Coronary artery (tissue), 2 donors: ENCODE measurements around the gene DPM3.

Experiments
- DNase-seq: peaks from one replicate; pipeline ENCODE4 v3.0.0-alpha.2; 2017; ENCODE audit warnings: low spot score
- H3K27ac ChIP-seq, 2 donors: fragments of 200-600 bp; sonication (generic); one replicate each; pipeline ENCODE4 v1.5.1; 2016 to 2019
- H3K4me3 ChIP-seq: fragments of 200-600 bp; sonication (generic); 2 replicates; pipeline ENCODE4 v1.5.1; 2016; ENCODE audit warnings: mild to moderate bottlenecking, moderate library complexity
- CTCF ChIP-seq: fragments of 200-600 bp; sonication (generic); IDR thresholded peaks from one replicate; pipeline ENCODE4 v1.5.1; 2019; ENCODE audit warnings: antibody characterized with exemption

Gene DPM3

GRCh38 chr1:155178441-155179111, 38.2 kb upstream of the DPM3 start:
- Histone ChIP-seq H3K27ac (peak overlapping the region in 1 of 2 donors; percentile 11), H3K4me3 (no peak overlapping the region)
- DNase-seq, result peak; percentile 68
- TF ChIP-seq CTCF, result no peak

GRCh38 chr1:155177918-155178281, 37.6 kb upstream of the DPM3 start:
- no peak overlapping the region for H3K4me3 ChIP-seq
- no peak overlapping the region for H3K27ac ChIP-seq
- TF ChIP-seq CTCF, result no peak
- peak; percentile 68 for DNase-seq

- TF ChIP-seq CTCF, result no peak
- peak; percentile 73 for DNase-seq
- H3K27ac ChIP-seq, result no peak overlapping the region
Measured at GRCh38 chr1:155177192-155177917, 37.0 kb upstream of the DPM3 start.

GRCh38 chr1:155176544-155177071, 36.3 kb upstream of the DPM3 start:
- peak overlapping the region in 1 of 2 donors; percentile 15 for H3K27ac ChIP-seq
- H3K4me3 ChIP-seq, result no peak overlapping the region
- peak; percentile 81 for DNase-seq
- TF ChIP-seq CTCF, result peak; percentile 92

More at GRCh38 chr1:155177192-155177917, 37.0 kb upstream of the DPM3 start:
- no peak overlapping the region for H3K4me3 ChIP-seq

- no peak overlapping the region for H3K4me3 ChIP-seq
- TF ChIP-seq CTCF, result no peak
- peak; percentile 79 for DNase-seq
- H3K27ac ChIP-seq, result no peak overlapping the region
Measured at GRCh38 chr1:155175927-155176371, 35.6 kb upstream of the DPM3 start.

- H3K4me3 ChIP-seq, result no peak overlapping the region
- TF ChIP-seq CTCF, result no peak
- H3K27ac ChIP-seq, result peak overlapping the region in 1 of 2 donors; percentile 95
- peak; percentile 75 for DNase-seq
Measured at GRCh38 chr1:155175281-155175926, 35.1 kb upstream of the DPM3 start.
